Measurements from ENCODE around the gene CDKAL1.

CDKAL1 gene

DNA sequence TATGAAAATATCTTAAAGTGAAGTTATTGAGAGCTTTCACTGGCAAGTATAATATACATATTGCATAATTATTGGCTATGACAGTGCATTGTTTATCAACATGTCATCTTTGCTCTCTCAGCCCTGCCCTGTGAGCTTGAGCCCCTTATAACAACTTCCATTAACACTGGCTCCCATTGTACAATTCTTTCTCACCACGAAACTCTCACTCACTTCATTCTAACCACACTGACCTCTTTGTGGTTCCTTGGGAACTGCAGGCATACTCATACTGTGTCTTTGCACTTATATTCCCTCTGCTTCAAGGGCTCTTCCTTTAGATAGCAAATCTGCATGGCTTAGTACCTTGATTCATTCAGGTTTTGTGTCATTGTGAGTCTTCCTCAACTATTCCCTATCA, 411.8 kb downstream of the CDKAL1 start:
- DNase-seq (ENCODE audit: extremely low read depth in 1 of 2, low read depth in 1 of 2): no peak

DNA sequence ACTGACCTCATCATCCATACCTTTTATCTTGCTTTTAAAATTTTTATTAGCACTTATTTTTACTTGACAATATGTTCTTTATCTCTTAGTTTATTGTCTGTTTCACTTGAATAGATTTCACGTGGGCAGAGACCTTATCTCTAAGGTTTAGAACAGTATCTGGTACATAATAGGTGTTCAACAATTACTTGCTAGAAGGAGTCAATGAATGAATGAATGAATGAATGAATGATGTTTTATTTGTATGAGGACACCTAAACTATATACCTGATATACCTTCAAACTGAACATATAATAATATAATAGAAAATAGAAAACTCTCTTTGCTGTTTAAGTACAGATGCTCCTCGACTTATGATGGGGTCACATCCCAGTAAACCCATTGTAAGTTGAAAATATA, 412.6 kb downstream of the CDKAL1 start:
- no peak for DNase-seq (ENCODE audit: extremely low read depth in 1 of 2, low read depth in 1 of 2)

DNA sequence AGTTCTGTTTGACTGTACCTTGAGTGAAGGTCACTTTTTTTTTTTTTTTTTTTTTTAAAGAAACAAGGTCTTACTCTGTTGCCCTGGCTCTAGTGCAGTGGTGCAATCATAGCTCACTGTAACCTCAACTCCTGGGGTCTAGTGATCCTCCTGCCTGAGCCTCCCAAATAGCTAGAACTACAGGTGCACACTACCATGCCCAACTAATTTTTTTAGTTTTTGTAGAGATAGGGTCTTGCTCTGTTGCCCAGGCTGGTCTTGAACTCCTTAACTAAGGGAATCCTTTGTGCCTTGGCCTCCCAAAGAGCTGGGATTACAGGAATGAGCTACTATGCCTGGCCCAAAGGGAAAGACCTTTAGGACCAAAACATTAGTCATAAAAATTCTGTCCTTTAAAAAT, 413.7 kb downstream of the CDKAL1 start:
- no peak for DNase-seq (ENCODE audit: extremely low read depth in 1 of 2, low read depth in 1 of 2)

DNA sequence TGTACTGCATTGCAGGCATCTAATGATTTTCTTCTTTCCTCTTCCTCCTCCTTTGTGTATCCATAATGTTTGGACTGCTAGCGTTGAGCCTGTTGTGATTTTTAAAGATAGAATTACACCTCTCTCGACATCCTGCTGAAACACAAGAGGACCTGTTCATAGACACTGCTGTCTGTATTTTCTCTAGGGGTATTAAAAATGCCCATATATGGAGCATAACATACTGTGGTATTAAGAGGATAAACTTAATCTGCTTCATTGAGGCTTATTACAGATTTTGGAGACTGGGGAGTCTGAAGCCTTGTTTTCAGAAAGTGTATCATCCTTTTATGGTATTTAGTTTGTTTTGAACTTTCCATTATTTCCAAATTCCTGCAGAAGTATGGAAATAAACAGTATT, 414.3 kb downstream of the CDKAL1 start:
- no peak for DNase-seq (ENCODE audit: extremely low read depth in 1 of 2, low read depth in 1 of 2)

DNA sequence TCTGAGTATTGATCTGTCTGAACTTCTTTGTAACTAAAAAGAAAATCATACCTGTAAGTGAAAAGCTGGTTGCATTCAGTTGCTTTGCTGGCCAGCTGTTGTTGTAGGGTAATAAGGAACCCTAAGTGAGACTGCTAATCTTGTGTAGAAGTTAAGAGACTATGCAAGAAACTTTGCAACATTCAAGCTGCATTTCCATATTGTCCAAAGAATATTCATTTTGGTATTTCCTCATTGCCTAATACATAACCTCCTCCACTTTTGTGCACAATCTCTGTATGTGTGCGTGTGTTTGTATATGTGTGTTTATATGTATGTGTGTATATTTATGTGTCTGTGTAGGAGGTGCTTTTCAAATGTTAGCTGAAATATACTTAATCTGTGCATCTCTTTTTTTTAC, 414.9 kb downstream of the CDKAL1 start:
- no peak for DNase-seq (ENCODE audit: extremely low read depth in 1 of 2, low read depth in 1 of 2)

DNA sequence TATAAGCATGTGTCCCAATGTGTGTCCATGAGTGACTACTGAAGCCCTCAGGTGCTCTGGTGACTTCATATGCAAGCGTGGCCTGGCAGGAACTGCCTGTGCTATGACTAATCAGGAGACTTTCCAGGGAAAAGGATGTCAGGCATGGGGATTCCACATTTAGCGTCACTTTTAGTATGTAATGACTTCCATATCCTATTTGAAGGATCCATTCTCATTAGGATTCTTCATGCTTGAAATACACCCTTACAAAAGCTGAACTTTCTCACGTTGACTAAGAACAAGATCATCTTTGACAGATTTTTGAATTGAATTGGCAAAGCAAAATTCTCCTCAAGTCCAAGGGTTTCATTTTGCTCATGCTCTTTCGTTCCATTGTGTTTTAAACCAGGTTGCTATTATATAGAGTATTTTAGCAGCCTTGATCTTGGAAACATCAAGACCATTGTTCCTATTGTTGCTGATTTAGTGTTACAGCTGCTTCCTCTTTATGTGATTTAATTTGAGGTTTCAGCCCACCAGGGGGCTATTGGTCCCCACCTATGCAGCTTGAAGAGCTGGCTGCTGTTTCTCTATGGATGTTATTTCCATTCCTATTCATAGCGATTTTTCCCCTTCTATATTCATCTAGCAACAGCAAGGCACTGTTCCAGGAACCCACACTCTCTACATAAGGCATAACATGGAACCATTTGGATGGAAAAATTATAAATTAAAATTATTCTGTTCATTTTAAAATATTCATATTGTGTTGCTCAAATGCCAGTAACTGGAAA, 418.6 kb downstream of the CDKAL1 start:
- DNase-seq (ENCODE audit: extremely low read depth in 1 of 2, low read depth in 1 of 2): no peak

DNA sequence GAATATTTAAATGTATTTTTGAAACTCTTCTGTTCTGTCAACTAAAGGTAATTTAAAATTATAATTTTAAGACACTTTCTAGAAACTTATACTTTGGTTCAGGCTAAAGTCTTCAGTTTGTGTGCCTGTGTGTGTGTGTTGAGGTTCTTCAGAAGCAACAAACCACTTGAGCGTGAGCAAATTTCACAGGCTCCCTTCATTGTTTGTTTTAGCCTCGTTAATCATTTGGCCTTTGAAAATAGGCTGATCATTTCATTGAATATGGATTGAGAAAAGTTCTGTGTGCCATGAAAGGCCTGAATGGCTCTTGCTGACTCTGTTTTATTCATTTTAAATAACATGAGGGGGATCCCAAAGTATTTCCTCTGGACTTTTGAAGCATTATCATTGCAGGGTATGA, 420.1 kb downstream of the CDKAL1 start:
- no peak for DNase-seq (ENCODE audit: extremely low read depth in 1 of 2, low read depth in 1 of 2)

- no peak for DNase-seq (ENCODE audit: extremely low read depth in 1 of 2, low read depth in 1 of 2)
These were observed 420.9 kb downstream of the CDKAL1 start for GRCh38 chr6:20955131-20955530.

- DNase-seq (ENCODE audit: extremely low read depth in 1 of 2, low read depth in 1 of 2): no peak
These were observed 421.5 kb downstream of the CDKAL1 start for GRCh38 chr6:20955751-20956150.

DNA sequence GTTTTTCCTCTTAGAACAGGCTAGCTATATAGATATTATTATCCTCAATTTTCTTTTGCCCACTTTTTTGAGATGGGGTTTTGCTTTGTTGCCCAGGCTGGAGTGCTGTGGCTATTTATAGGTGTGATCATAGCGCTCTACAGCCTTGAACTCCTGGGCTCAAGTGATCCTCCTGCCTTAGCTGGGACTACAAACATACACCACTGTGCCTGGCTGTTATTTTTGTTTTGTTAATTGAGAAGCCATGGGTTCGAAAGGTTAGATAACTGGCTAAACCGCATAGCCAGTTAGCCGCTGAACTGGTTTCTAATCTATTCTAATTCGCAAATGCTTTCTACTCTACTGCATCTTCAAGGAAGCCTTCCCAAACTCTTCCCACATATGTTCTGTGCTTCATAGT, 425.8 kb downstream of the CDKAL1 start:
- DNase-seq (ENCODE audit: extremely low read depth in 1 of 2, low read depth in 1 of 2): no peak

GRCh38 chr6:20965276-20965675, 431.0 kb downstream of the CDKAL1 start:
- no peak for DNase-seq (ENCODE audit: extremely low read depth in 1 of 2, low read depth in 1 of 2)

- no peak for DNase-seq (ENCODE audit: extremely low read depth in 1 of 2, low read depth in 1 of 2)
These were observed 431.7 kb downstream of the CDKAL1 start for GRCh38 chr6:20965915-20966314.

DNA sequence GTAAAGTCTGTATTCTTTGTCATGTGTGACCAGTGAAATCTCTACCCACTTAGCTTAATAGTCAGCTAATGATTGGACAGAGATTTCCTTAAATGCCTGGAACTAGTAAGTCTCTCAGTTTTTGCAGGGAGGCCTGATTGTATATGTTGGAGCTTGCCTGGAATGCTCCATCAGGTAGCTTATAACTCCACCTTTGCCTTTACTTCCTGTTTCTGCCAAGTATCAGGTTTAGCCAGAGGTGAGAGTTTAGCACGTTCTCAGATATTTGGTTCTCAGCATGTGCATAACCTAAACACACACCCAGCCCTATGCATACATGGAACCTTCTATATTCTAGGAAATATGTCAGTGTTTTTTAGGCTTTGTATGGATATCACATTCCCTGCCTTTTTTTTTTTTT, 435.3 kb downstream of the CDKAL1 start:
- no peak for DNase-seq (ENCODE audit: extremely low read depth in 1 of 2, low read depth in 1 of 2)

DNA sequence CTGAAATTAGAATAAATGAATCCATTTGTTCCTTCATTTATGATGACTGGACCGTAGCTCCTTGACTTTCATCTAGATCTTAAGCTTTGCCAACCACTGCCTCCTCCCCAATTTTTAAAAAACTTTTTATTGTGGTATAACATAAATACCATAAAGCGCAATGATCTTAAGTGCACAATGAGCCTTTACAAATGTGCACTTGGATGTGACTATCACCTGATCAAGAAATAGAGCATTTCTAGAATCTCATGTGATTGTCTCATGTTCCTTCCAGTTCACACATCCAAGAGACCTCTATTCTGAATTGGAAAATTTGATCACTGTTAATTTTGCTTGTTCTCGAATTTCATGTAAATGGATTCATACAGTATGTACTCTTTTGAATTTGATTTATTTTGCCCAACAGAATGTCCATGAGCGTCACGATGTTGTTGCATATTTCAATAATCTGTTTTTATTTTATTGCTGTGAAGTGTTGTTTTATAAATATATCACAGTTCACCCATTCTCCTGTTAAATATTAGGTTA, 442.2 kb downstream of the CDKAL1 start:
- DNase-seq (ENCODE audit: extremely low read depth in 1 of 2, low read depth in 1 of 2): no peak

GRCh38 chr6:20978151-20978614, 443.9 kb downstream of the CDKAL1 start:
- DNase-seq (ENCODE audit: extremely low read depth in 1 of 2, low read depth in 1 of 2): no peak

GRCh38 chr6:20979076-20979475, 444.8 kb downstream of the CDKAL1 start:
- DNase-seq (ENCODE audit: extremely low read depth in 1 of 2, low read depth in 1 of 2): no peak

DNA sequence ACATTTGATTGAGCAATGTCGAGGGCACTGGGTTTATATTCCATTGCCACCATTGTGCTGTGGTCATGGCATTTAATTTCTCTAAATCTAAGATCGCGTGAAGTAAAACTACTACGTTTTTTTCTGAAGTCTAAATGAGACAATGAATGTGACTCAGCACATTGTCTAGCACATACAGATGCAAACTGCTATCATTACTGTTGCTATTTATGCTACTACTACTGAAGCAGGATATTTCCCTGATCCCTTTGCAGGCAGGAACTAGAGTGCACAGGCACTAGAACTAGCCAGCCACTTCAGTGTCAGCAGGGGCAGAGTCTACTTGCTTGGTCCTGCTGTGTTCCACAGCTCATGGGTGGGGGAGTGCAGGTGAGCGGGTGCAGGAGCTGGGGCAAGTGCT, 449.7 kb downstream of the CDKAL1 start:
- no peak for DNase-seq (ENCODE audit: extremely low read depth in 1 of 2, low read depth in 1 of 2)

DNA sequence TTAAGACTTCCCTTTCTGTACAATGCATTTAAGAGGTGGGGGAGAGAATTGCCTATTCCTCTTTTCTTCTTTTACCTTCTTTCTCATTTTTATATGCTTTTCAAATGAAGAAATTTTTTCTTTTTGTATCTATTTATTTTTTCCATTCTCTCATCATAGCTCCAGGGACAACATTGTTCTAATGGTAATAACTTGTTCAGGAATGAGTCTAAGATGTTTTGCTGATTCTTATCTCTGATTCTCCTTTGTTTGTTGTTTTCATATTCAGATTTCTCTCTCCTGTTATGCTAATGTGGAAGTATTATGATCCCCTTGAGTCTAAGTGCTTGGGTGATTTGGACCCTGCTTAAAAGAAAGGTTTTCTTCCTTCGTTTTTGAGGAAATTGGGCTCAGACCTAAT, 451.6 kb downstream of the CDKAL1 start:
- DNase-seq (ENCODE audit: extremely low read depth in 1 of 2, low read depth in 1 of 2): no peak

- DNase-seq (ENCODE audit: extremely low read depth in 1 of 2, low read depth in 1 of 2): no peak
These were observed 457.7 kb downstream of the CDKAL1 start for GRCh38 chr6:20991910-20992309.

- DNase-seq (ENCODE audit: extremely low read depth in 1 of 2, low read depth in 1 of 2): no peak
These were observed 461.8 kb downstream of the CDKAL1 start for GRCh38 chr6:20996099-20996498.

- DNase-seq (ENCODE audit: extremely low read depth in 1 of 2, low read depth in 1 of 2): no peak
These were observed 463.0 kb downstream of the CDKAL1 start for GRCh38 chr6:20997143-20997769.

- no peak for DNase-seq (ENCODE audit: extremely low read depth in 1 of 2, low read depth in 1 of 2)
These were observed 463.5 kb downstream of the CDKAL1 start for GRCh38 chr6:20997770-20998147.

Measured in activated CD8-positive, alpha-beta memory T cell treated with anti-CD3 and anti-CD28 coated beads for 1 hour (primary cell).